Tibial nerve (tissue), 3 donors: ENCODE results near the gene ODAD3.

ENCODE experiments used
- CTCF ChIP-seq, 5 experiments: fragments of 200-600 bp in 3 of 5; fragments of 450-650 bp in 2 of 5; sonication (generic) in 3 of 5; IDR thresholded peaks; one replicate each; pipeline ENCODE4 v1.5.1; 2016 to 2019; ENCODE audit warnings: antibody characterized with exemption in 5 of 5, mild to moderate bottlenecking in 3 of 5, moderate library complexity in 2 of 5
- POLR2A ChIP-seq, 2 donors: fragments of 450-650 bp; IDR thresholded peaks; one replicate each; pipeline ENCODE4 v1.6.1; 2017; ENCODE audit warnings: antibody characterized with exemption in 2 of 2, mild to moderate bottlenecking in 2 of 2, moderate library complexity in 2 of 2

- no peak for TF ChIP-seq POLR2A (IDR thresholded peaks at IDR 0.05)
- no peak for TF ChIP-seq CTCF (IDR thresholded peaks at IDR 0.05)
Measured at GRCh38 chr19:11437955-11438354, 3.0 kb upstream of the ODAD3 start.
